SIG-M5 (cell line): ENCODE results near the gene LHX4.
A peak's percentile ranks its signal among the peaks of the same experiment; 100 is the strongest.

Experiments
- DNase-seq: peaks from one replicate; lab custom pipeline; 2025; lab: John Stamatoyannopoulos, UW

The LHX4 gene

DNA sequence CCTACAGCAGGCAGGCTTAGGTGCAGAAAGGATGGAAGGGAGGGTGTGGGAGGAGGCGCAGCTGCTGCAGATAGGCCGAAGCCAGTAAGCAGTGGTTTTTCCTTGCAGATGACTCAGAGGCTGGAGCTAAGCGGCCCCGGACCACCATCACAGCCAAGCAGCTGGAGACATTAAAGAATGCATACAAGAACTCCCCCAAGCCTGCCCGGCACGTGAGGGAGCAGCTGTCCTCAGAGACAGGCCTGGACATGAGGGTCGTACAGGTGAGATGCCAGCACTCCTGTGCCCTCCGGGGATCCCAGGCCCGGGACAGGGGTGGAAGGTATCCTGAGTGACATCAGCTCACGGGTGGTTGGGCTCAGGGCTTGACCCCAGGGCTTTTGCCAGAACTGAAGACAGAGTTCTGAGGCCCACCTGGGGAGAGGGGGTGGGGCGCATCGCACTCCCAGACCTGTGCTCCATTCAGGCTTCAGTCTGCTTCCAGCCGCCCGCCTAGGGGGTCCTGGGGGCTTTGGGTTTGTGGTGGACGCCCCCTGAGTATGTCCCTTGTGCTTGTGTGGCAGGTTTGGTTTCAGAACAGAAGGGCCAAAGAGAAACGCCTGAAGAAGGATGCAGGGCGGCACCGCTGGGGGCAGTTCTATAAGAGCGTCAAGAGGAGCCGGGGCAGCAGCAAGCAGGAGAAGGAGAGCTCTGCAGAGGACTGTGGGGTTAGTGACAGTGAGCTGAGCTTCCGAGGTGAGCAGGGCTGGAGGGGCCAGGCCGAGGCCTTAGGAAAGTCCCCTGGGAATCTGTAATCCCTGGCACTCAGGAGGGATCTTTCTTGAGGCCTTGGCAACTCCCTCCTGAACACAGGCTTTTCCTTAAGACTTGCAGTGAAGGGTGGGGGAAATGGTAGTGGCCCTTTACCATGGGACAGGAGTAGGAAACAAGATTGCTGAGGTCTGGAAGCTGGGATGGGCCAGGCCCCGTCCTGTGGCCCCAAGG, 41.5 kb downstream of the LHX4 start:
- no peak for DNase-seq

DNA sequence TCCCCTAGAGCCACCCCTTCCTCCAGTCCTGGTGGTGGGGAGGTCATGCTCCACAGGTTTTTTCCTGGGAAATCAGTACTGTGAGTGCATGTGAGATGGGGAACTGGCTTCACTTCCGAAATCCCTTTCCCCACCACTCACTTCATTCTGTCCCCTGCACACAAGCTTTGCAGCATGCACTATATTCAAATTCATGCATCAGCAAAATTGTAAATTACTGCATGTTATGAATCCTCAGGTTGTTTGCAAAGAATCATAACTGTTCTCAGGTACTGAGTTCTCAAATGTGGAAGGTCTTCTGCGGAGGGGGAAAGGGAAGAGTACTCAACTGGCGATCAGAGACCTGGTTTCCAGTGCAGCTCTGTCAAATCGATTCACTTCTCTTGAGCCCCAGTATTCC, 42.3 kb downstream of the LHX4 start:
- DNase-seq, result no peak

DNA sequence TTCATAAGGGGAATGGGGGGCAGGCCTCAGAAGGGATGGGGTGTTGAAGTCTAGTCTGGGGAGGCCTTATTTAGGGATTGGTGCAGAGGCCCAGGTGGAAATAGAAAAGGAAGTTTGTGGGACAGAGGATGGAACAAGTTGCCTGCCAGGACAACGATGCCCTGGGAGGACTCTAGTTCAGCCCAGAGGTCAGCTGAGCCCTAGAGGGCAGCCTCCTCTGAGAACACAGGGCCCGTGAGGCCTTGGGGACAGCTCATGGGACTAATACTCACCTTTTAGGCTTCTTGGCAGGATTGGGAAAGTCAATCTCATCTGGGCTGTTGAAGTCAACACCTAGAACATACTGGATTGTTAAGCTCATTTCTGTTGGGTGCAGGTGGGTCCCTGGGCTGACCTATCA, 43.0 kb downstream of the LHX4 start:
- no peak for DNase-seq

DNA sequence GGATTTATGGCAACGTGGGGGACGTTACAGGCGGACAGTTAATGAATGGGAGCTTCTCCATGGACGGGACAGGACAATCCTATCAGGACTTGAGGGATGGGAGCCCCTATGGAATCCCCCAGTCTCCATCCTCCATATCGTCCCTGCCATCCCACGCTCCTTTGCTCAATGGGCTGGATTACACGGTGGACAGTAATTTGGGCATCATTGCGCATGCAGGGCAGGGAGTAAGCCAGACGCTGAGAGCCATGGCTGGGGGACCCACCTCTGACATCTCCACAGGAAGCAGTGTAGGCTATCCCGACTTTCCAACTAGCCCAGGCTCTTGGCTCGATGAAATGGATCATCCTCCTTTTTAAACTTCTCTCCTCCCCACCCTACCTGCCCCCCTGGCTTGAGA, 44.2 kb downstream of the LHX4 start:
- DNase-seq, result no peak

DNA sequence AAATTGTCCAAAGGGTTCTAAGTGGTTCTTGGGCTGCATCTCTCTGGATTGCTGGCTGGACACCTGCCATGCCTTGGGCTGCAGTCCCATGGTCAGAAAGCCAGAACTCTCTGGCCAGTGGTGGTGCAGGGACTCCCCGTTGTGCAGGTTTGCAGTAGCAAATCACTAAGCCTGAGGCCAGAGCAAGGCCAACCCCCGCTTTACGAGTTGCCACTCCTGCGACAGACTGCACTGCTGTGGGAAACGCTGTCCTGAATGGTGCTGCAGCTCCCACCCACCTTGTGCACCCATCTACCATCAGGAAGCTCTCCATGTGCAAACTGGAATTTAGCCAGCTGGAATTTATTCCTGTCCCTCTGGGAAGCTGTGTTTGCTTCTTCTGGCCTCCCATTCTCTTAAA, 45.7 kb downstream of the LHX4 start:
- no peak for DNase-seq

DNA sequence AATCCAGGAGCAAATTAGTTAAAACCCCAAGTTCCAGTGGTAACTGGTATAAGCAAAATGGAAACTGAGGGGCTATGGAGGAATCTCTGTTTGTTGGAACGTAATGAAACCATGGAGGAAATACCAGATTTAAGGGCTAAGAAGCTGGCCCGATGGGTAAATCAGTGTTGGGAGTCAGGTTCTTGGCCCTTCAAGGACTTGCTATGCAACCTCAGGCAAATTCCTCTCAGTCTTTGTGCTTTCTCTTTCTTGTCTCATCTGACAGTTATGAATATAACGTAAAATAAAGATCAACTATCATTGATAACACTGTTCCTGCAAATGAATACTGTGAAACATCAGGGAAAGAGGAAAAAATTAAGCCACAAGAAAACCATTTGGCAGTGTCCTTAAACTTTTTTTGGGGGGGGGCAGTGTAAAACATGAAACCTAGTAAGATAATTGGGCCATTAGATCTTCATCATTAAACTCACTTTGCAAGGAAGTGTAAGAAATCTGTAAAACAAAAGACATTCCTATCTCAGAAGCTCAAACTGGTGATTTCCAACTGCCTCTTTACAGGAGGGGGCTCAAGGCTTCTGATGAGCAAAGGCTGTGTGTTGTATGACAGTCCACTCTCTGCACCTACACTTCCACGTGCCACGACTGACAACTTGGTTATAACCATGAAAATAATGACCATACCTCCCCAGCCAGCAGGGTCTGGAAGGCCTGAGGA, 47.6 kb downstream of the LHX4 start:
- no peak for DNase-seq

DNA sequence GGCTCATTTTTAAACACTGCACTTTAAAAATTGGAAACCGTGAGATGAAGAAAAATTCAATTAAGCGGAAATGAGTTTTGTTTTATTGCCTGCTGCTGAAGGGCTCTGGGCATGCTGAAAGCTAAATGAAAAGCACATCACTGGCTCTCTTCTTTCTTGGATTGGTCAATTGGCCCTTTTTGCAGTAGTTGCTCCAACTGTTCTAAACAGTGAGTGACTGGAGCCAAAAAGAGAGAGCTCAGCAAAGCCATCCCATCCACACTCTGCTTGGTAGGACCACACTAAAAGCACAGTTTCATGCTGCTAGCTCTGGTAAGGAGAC, 48.1 kb downstream of the LHX4 start:
- DNase-seq, result no peak

DNA sequence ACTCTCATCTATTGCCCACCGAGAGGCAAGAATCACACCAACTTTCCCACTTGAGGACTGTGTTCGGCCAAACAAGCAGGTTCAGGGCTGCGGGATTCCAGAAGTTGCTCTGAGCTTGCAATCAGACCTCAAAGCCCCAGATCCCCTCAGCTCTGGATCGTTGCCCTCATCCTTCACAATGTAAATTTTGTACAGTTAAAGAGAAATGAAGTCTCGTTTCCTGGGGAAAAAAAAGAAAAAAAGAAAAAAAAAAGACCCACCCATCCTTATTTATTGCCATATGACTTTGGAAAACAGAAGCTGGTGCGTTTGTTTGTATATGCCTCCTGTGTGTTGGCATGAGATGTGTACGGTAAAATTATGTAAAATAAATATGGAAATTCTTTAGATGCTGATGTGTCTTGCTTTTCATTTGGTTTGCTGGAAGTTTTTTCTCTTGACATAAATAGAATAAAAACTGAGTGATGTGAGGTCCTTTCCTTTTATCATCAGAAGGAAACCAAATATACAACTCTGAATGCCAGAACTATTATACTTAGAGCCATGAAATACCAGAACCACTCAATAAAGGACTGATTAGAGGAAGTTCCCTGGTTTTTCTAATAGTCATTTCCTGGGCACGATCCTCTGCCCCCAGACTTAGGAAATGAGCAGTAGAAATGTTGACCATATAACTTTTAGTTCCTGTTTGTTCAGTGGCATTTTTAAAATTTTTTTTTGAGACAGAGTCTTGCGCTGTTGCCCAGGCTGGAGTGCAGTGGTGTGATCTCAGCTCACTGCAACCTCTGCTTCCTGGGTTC, 48.7 kb downstream of the LHX4 start:
- peak; percentile 27 for DNase-seq

DNA sequence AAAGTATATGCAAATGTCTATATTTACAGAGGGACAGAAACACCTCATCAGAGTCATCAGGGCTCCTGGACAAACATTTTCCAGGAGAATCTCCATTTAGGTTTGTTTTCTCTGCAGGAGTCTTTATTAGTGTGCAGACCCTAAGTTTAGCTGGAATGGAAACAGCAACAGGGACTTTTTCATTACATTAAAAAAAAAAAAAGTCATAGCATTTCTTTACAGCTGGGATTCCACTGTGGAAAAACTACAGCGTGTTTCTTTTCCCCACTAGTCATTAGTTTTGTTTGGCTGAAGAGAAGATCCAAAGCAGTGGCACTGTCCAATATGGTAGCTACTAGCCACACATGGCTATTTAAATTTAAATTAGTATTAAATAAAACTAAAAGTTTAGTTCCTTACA, 49.6 kb downstream of the LHX4 start:
- no peak for DNase-seq

DNA sequence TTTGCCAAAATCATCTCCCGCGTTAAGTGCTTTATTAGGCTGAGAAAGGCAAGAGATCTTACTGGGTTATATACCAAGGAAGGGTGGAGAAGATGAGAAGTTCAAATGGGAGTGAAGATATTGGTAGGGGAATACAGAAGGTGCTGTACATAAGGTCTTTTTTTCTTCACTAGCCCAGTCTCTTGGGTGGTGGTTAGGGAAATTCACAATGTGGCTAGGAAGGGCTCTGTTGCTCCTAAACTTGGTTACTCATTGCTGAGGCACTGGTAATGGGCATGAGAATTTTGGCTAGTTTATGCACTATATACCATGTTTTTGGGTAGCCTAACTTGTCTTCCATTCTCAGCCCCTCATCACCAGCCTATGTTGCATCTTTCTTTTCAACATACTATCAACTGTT, 50.6 kb downstream of the LHX4 start:
- DNase-seq, result no peak

DNA sequence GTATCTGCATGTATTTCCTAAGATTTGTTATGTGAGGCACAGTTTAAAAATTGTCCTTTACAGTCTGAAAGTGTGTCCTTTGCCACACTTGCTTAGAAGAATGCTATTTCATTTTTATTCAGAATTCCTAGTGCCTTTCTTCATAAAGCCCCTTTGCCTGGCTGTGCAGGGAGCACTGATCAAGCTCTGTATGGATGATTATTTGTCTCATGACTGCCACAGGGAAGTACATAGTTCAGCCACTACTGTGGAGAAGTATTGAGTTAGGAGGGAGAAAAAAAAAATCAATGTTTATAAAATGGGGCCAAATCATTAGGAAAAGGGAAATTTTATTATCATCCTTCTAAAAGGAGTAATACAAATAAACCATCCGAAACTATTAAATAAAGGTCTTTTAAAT, 51.4 kb downstream of the LHX4 start:
- no peak for DNase-seq

DNA sequence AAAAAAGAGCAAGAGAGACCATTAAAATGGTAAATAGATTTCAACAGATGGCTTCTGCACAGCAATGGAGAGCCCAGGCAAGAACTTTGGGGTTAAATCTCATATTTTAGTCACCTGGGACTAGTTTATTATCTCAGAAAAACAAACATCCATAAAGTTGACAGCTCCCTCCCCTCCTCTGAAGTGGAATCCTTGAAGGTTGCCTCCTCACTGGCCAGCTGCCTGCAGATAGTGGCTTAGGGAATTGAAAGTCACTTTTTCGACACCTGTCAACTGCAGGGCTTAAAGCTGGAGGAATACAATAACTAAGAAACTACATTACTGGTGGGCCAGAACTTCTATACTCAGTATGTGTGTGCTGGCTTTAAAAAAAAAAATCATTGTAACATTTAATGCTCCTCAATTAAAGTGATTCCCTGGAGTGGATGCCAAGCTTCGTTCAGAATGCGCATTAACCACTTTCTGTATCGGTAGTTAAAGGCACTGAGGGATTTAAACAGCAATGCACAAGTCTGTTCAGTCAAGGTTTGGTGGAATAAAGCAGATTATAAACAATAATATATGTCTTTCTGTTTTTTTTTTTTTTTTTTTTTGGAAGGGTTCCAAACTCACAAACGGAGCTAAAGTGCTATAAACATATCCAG, 52.5 kb downstream of the LHX4 start:
- no peak for DNase-seq

DNA sequence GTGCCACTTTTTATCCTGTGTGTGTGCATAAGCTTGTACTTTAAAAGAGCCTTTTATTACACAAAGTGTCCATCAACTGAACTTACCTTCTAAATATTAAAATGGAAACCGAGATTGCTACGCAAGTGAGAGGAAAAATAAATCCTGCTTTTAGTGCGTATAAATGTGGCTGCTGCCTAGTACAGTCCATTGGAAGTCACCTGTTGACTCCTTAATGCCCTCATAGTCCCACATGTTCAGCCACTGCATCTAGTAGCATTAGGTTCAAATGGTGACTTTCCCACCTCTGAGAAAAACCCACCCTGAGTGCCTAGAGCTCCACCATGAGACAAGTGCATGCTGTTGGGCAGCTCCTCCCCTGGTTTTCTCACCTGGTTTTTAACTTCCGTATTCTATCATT, 53.0 kb downstream of the LHX4 start:
- DNase-seq, result no peak

DNA sequence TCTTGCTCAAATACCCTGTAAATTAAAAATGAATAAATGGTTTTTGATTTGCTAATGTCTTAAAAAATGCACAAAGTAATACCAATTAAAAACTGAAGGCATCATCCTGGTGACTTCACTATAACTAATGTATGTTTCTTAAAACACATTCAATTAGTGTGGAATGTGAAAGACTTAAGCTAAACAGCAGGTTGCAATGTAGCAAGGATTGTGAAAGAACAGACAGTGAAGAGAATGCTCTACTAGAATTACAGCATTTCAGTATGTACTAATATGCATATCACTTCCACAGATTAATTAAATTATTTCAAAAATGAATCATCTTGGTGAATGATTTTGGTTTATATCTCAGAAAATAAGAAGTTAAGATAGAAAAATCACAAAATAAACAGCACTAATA, 56.4 kb downstream of the LHX4 start:
- no peak for DNase-seq

DNA sequence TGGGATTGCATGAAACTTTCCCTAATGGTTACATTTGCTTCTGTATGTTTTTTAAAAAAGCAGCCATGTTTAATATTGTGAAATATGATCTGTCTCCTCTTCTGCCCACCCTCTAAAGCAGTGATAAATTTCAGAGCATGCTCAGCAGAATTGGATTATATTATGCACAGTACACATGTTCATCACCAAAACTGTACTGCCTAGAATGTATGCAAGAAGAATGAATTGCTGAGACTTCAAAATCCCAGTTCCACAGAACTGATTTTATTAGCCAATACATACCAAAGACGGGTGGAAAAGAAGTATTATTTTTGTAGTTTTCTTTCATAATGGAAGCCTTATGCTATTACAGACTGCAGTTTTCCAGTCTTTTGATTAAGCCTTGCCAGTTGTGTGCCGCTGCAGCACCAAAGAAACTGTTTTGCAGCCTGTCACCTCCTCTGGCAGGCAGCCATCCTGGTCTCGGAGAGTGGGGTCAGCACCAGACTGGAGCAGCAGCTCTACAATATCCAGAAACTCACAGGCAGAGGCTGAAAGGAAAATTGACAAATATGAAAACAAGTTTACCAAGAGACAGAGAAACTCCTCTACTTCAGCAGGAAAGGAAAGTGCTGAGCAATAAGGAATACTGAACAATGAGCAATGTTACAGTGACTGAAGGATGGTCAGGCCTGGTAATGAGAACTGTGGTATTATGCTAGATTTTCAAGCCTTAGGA, 58.1 kb downstream of the LHX4 start:
- no peak for DNase-seq

DNA sequence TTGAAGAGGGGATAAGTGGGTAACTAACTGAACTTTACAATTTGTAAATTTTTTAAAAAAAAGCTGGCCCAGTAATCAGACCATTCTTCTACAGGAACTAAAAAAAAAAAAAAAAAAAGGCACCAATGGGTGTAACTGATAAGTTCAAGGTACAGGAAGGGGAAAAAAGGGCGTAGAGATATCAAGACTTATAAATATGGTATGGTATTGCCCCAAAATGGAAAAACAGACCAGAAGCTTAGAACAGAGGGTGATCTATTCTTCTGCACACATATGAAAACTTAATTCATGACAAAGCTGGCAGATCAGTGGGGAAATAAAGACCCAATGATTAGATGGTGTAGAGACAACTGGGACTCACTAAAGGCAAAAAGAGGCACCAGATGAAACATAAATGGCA, 58.9 kb downstream of the LHX4 start:
- no peak for DNase-seq

DNA sequence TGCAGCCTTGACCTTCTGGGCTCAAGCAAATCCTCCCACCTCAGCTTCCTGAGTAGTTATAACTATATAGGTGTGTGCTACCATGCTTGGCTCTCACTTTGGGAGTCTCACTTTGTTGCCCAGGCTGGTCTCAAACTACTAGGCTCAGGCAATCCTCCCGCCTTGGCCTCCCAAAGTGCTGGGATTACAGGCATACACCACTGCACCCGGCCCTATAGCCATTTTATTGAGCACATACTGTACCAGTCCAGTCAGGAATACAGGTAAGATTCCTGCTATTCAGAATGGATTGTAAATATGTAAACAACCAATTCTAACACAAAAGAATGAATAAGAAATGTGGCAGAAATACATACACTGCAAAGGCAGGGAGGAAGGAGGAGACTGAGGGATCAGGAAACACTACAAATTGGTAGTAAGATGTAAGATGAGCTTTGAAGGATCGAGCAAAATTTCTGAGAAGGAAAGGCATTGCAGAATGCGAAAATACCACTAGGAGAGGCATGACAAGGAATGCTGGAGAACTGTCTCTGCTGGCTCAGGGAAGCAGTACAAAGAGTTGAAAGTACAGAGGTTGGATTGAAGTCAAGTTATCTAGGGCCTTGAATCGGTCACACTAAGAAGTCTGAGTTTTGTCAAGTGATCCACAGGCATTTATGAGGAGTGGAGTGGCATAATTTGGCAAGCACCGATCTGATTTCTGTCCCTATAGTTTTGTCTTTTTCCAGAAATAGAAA, 60.4 kb downstream of the LHX4 start:
- DNase-seq, result no peak

DNA sequence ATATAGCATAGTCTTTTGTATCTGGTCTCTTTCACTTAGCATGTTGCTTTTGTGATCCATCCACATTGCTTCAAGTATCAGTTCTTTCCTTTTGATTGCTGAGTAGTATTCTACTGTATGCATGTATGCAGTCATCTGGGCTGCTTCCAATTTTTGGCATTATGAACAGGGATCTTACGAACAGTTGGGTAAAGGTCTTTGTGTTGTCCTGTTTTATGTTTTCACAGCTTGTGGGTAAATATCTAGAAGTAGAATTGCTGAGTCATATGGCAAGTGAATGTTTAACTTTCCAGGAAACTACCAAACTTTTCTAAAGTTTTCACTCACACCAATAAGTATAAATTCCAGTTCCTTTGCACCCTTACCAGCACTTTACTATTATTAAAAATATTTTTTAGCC, 60.9 kb downstream of the LHX4 start:
- no peak for DNase-seq

DNA sequence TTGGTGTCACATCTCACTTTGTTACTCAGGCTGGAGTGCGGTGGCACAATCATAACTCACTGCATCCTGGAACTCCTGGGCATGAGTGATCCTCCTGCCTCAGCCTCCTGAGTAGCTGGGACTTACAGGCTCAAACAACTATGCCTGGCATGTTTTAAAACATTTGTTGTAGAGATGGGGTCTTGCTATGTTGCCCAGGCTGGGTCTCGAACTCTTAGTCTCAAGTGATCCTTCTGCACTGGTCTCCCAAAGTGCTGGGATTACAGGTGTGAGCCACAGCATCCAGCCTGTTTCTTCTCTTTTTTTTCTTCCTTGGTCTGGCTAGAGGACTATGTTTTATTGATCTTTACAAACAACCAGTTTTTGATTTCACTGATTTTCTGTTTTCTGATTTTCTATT, 64.6 kb downstream of the LHX4 start:
- no peak for DNase-seq

DNA sequence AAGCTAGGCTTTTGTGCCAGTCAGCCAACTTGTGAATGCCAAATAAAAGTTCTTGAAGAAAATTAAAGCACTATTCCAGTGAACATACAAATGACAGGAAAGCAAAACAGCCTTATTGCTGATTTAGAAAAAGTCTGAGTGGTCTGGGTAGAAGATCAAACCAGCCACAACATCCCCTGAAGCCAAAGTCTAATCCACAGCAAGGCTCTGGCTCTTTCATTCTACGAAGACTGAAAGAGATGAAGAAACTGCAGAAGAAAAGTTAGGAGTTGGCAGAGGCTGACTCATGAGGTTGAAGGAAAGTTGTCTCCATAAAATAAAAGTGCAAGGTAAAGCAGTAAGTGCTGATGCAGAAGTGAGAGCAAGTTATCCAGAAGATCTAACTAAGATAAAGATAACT, 65.9 kb downstream of the LHX4 start:
- no peak for DNase-seq
